Lower lobe of right lung (tissue), 2 donors: ENCODE data around the gene ATP5IF1. TPM values are rescaled to one million over a fixed set of nuclear protein-coding genes. Genes with fewer than 3 reads are reported as not detected.

Experiments used
- ATAC-seq, 2 donors: fragments of 200-7000 bp; cut with Tn5 transposase; one replicate each; pipeline ENCODE4 v1.9.1; 2020 to 2022; ENCODE audit warnings: mild to moderate bottlenecking in 2 of 2, moderate library complexity in 2 of 2
- DNase-seq: peaks from one replicate; pipeline ENCODE4 v3.0.0-alpha.2; 2020
- H3K27ac ChIP-seq: fragments of 200-600 bp; one replicate; pipeline ENCODE4 v1.8.0; 2022
- H3K27me3 ChIP-seq: fragments of 200-600 bp; one replicate; pipeline ENCODE4 v1.8.0; 2022; ENCODE audit warnings: low read depth
- H3K36me3 ChIP-seq: fragments of 200-600 bp; one replicate; pipeline ENCODE4 v1.8.0; 2022; ENCODE audit warnings: mild to moderate bottlenecking
- H3K4me1 ChIP-seq: fragments of 200-600 bp; one replicate; pipeline ENCODE4 v1.8.0; 2022
- H3K4me3 ChIP-seq: fragments of 200-600 bp; one replicate; pipeline ENCODE4 v1.8.0; 2022; ENCODE audit warnings: mild to moderate bottlenecking
- H3K9me3 ChIP-seq: fragments of 200-600 bp; one replicate; pipeline ENCODE4 v1.8.0; 2022
- CTCF ChIP-seq: fragments of 200-600 bp; IDR thresholded peaks from one replicate; pipeline ENCODE4 v1.8.0; 2022; ENCODE audit warnings: antibody characterized with exemption, mild to moderate bottlenecking
- intact Hi-C: fragments of 100-400 bp; cut with DNase I; formaldehyde crosslinking; loops from one replicate; pipeline ENCODE4 v1.11.0; 2022
- total RNA-seq: library from RNA; stranded (reverse); fragmentation: NEBNext Ultra II Directional; extraction: Animal tissue kit (Norgen Biotek cat#: 25700); gene quantifications from one replicate; pipeline ENCODE4 v1.2.1, GENCODE V29; 2021
- donor health status: DM: no; HTN: yes; CAD: no; lungs with severe emphysema.

Gene ATP5IF1
- total RNA-seq, 1 donor from 2014 or later, result 109 TPM

DNA sequence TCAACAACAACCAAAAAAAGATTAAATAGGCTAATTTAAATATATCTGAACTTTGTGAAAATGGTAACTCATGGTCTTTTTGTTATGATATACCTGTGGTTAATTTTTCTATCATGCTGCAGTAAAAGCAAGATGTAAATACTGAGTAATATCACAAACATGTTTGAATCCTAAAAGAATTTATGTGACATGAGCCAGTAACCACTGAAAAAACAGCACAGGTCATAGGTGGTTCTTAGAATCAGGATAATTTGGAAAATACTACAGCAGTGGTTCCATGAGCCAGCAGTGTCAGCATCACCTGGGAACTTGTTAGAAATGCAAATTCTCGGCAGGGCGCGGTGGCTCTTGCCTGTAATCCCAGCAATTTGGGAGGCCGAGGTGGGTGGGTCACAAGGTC lies 4.1 kb downstream of the ATP5IF1 start:
- intact Hi-C loops, result no loop called here
- ATAC-seq (no peak), DNase-seq (no peak)
- no peak for TF ChIP-seq CTCF
- no peak overlapping the region for H3K4me3 ChIP-seq
- no peaks in the 10 kb centered on the region for H3K27me3 ChIP-seq
- peaks cover 22% of the 10 kb centered on the region for H3K4me1 ChIP-seq
- H3K36me3 ChIP-seq, result peaks cover 10% of the 10 kb centered on the region
- H3K27ac ChIP-seq, result no peak overlapping the region
- no peaks in the 10 kb centered on the region for H3K9me3 ChIP-seq

- Histone ChIP-seq H3K27ac (no peak overlapping the region), H3K4me1 (peaks cover 27% of the 10 kb centered on the region), H3K27me3 (no peaks in the 10 kb centered on the region), H3K36me3 (peaks cover 10% of the 10 kb centered on the region), H3K4me3 (no peak overlapping the region), H3K9me3 (no peaks in the 10 kb centered on the region)
- intact Hi-C loops, result no loop called here
- no peak for DNase-seq
- ATAC-seq, result no peak
- no peak for TF ChIP-seq CTCF
These were observed 5.8 kb downstream of the ATP5IF1 start for GRCh38 chr1:28241638-28242241.

DNA sequence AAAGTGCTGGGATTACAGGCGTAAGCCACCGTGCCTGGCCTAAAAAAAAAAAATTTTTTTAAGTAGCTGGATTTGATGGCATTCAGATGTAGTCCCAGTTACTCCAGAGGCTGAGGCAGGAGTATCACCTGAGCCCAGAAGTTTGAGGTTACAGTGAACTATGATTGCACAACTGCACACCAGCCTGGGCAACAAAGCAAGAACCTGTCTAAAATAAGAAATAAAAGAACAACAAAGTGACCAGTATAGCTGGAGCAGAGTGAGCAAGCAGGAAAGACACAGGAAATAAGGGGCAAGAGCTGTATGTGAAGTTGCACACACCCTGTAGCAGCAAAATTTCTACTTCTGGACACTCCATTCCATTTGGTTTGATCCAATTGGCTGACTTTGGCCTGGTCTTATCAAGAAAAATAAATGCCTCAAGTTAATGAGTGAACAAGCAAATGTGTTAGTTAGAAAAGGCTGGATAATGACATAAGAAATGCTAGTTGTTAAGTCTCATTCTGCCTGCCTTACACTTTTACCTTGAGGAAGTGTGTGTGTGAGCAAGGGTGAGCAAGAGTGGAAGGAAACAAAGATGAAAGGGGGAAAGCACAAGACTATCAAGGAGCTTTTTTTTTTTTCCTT lies 7.9 kb downstream of the ATP5IF1 start:
- intact Hi-C loops, result no loop called here
- Histone ChIP-seq H3K27ac (peak overlapping the region; percentile 10), H3K9me3 (no peaks in the 10 kb centered on the region), H3K4me3 (no peak overlapping the region), H3K27me3 (no peaks in the 10 kb centered on the region), H3K4me1 (peaks cover 33% of the 10 kb centered on the region), H3K36me3 (no peaks in the 10 kb centered on the region)
- DNase-seq (no peak), ATAC-seq (no peak)
- TF ChIP-seq CTCF, result no peak

- no peak overlapping the region for H3K27ac ChIP-seq
- H3K27me3 ChIP-seq, result no peaks in the 10 kb centered on the region
- DNase-seq, result no peak
- peaks cover 42% of the 10 kb centered on the region for H3K4me1 ChIP-seq
- H3K4me3 ChIP-seq, result no peak overlapping the region
- ATAC-seq, result no peak
- intact Hi-C loops, result no loop called here
- TF ChIP-seq CTCF, result no peak
- no peaks in the 10 kb centered on the region for H3K9me3 ChIP-seq
- H3K36me3 ChIP-seq, result no peaks in the 10 kb centered on the region
These were observed 8.8 kb downstream of the ATP5IF1 start for GRCh38 chr1:28244549-28245251.

- DNase-seq (no peak), ATAC-seq (peak in 1 of 2 donors; percentile 6)
- intact Hi-C loops, result no loop called here
- Histone ChIP-seq H3K4me3 (peak overlapping the region; percentile 62), H3K36me3 (no peaks in the 10 kb centered on the region), H3K4me1 (peaks cover 55% of the 10 kb centered on the region), H3K27ac (peak overlapping the region; percentile 76), H3K27me3 (no peaks in the 10 kb centered on the region), H3K9me3 (no peaks in the 10 kb centered on the region)
- no peak for TF ChIP-seq CTCF
These were observed 10.5 kb downstream of the ATP5IF1 start for GRCh38 chr1:28246427-28246832.
